PFSK-1 (cell line): ENCODE measurements around the gene OMD.

Source experiments
- FOXP2 ChIP-seq: optimal IDR thresholded peaks from 2 replicates; pipeline ENCODE3; 2011; ENCODE audit warnings: borderline replicate concordance, control low read depth, inconsistent platforms; ENCODE audit not compliant: insufficient read depth; ENCODE audit errors: extremely low read length, extremely low read depth
- POLR2AphosphoS5 ChIP-seq: IDR thresholded peaks from 2 replicates; pipeline ENCODE4 v1.6.1; 2012; ENCODE audit warnings: low read depth, mild to moderate bottlenecking, control low read depth, low read length, moderate library complexity
- SIN3A ChIP-seq: IDR thresholded peaks from 2 replicates; pipeline ENCODE4 v1.6.1; 2012; ENCODE audit warnings: mild to moderate bottlenecking, low read length, moderate library complexity, borderline replicate concordance; ENCODE audit not compliant: insufficient read depth
- TAF1 ChIP-seq: IDR thresholded peaks from 2 replicates; pipeline ENCODE4 v1.6.1; 2012; ENCODE audit warnings: low read length, control low read depth, borderline replicate concordance; ENCODE audit not compliant: insufficient read depth
- TF ChIP-seq, protein P1 (sequence below), 2 experiments: IDR thresholded peaks; 2 replicates each; pipeline versions ENCODE4 v1.6.1 to v1.8.0; 2011 to 2012; ENCODE audit warnings: low read depth in 2 of 2, low read length in 2 of 2, control low read depth in 1 of 2, inconsistent platforms in 1 of 2, mild to moderate bottlenecking in 1 of 2, moderate library complexity in 1 of 2; ENCODE audit not compliant: insufficient read depth in 1 of 2

Gene OMD

DNA sequence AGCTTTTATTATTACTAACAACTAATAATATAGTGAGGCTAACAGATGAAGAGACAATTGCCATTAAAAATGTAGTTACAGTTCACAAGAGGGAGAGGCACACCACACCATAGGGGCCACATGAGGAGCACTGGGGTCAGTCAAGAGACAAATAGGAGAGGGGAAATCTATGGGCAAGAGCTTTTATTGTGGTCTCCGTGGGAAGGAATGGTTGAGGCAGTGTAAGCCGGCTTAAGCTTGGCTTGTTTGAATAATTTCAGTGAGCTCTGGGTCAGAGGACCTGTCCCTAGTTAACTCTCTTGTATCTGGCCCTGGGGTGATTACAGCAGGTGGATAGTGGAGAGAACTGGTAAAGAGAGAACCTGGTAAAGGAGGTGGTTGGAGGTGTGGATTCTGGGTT, 55.2 kb downstream of the OMD start:
- TF ChIP-seq, protein P1, sequence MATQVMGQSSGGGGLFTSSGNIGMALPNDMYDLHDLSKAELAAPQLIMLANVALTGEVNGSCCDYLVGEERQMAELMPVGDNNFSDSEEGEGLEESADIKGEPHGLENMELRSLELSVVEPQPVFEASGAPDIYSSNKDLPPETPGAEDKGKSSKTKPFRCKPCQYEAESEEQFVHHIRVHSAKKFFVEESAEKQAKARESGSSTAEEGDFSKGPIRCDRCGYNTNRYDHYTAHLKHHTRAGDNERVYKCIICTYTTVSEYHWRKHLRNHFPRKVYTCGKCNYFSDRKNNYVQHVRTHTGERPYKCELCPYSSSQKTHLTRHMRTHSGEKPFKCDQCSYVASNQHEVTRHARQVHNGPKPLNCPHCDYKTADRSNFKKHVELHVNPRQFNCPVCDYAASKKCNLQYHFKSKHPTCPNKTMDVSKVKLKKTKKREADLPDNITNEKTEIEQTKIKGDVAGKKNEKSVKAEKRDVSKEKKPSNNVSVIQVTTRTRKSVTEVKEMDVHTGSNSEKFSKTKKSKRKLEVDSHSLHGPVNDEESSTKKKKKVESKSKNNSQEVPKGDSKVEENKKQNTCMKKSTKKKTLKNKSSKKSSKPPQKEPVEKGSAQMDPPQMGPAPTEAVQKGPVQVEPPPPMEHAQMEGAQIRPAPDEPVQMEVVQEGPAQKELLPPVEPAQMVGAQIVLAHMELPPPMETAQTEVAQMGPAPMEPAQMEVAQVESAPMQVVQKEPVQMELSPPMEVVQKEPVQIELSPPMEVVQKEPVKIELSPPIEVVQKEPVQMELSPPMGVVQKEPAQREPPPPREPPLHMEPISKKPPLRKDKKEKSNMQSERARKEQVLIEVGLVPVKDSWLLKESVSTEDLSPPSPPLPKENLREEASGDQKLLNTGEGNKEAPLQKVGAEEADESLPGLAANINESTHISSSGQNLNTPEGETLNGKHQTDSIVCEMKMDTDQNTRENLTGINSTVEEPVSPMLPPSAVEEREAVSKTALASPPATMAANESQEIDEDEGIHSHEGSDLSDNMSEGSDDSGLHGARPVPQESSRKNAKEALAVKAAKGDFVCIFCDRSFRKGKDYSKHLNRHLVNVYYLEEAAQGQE (IDR thresholded peaks at IDR 0.05; ENCODE audit: insufficient read depth in 1 of 2, low read depth in 2 of 2, low read length in 2 of 2), result no peak
- no peak for TF ChIP-seq POLR2AphosphoS5
- TF ChIP-seq TAF1, result no peak
- no peak for TF ChIP-seq SIN3A
- no peak for TF ChIP-seq FOXP2
